ENCODE data around the gene CHI3L1. TPM values are rescaled to one million over a fixed set of nuclear protein-coding genes. Genes with fewer than 3 reads are reported as not detected.

The CHI3L1 gene
- total RNA-seq, 1 donor from 2014 or later: not detected

DNA sequence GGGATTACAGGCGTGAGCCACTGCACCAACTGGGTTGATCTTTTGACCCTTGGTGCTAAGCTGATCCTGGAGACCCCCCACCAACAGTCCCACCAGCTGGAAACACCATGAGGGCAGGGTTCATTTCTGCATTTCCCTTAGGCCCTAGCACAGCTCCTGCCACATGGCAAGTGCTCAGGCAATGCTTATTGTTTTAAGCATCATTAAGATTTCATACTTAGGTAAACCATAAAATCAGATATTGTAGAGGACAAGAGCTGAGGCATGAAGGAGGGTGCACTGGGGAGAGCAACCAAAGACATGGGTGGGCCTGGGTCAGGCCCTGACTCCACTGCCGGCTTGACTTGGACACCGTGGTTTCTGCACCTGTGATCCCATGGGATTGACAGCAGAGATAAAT, 25.3 kb upstream of the CHI3L1 start:
- no peaks in the 10 kb centered on the region for H3K36me3 Mint-ChIP-seq (ENCODE audit: low read depth)
- H3K27ac Mint-ChIP-seq (ENCODE audit: unreplicated experiment): no peak overlapping the region
- TF ChIP-seq, protein P1, sequence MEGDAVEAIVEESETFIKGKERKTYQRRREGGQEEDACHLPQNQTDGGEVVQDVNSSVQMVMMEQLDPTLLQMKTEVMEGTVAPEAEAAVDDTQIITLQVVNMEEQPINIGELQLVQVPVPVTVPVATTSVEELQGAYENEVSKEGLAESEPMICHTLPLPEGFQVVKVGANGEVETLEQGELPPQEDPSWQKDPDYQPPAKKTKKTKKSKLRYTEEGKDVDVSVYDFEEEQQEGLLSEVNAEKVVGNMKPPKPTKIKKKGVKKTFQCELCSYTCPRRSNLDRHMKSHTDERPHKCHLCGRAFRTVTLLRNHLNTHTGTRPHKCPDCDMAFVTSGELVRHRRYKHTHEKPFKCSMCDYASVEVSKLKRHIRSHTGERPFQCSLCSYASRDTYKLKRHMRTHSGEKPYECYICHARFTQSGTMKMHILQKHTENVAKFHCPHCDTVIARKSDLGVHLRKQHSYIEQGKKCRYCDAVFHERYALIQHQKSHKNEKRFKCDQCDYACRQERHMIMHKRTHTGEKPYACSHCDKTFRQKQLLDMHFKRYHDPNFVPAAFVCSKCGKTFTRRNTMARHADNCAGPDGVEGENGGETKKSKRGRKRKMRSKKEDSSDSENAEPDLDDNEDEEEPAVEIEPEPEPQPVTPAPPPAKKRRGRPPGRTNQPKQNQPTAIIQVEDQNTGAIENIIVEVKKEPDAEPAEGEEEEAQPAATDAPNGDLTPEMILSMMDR (IDR thresholded peaks at IDR 0.05): no peak
- H3K9me3 Mint-ChIP-seq (ENCODE audit: low read depth): peaks cover 3% of the 10 kb centered on the region
- DNase-seq (ENCODE audit: low spot score): no peak
- H3K4me1 Mint-ChIP-seq (ENCODE audit: low read depth): no peaks in the 10 kb centered on the region
- no peak overlapping the region for H3K4me3 Mint-ChIP-seq (ENCODE audit: unreplicated experiment)
- peaks cover 29% of the 10 kb centered on the region for H3K27me3 Mint-ChIP-seq (ENCODE audit: low read depth)

DNA sequence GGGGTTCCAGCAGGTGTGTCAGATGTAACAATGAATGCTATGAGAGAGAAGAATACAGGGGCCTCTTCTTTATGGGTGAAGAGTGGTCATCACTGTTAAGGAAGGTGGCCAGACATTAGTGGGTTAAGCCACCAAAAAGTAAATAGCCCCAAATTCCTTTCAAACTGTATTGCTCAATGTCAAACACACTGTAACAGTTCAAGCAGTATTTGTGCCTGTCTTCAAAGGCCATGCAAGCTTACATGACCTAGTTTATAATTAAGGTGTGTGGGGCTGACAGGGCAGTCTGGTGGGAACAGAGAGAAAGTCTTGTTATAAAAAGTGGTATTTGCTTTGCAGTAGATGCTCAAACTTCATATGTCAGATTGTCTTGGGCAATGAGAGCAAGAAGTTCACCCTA, 24.5 kb upstream of the CHI3L1 start:
- no peak for DNase-seq (ENCODE audit: low spot score)
- TF ChIP-seq, protein P1 (IDR thresholded peaks at IDR 0.05): no peak
- H3K4me1 Mint-ChIP-seq (ENCODE audit: low read depth): peaks cover 7% of the 10 kb centered on the region
- H3K4me3 Mint-ChIP-seq (ENCODE audit: unreplicated experiment): no peak overlapping the region
- peaks cover 24% of the 10 kb centered on the region for H3K27me3 Mint-ChIP-seq (ENCODE audit: low read depth)
- H3K36me3 Mint-ChIP-seq (ENCODE audit: low read depth): no peaks in the 10 kb centered on the region
- peaks cover 3% of the 10 kb centered on the region for H3K9me3 Mint-ChIP-seq (ENCODE audit: low read depth)
- H3K27ac Mint-ChIP-seq (ENCODE audit: unreplicated experiment): no peak overlapping the region

DNA sequence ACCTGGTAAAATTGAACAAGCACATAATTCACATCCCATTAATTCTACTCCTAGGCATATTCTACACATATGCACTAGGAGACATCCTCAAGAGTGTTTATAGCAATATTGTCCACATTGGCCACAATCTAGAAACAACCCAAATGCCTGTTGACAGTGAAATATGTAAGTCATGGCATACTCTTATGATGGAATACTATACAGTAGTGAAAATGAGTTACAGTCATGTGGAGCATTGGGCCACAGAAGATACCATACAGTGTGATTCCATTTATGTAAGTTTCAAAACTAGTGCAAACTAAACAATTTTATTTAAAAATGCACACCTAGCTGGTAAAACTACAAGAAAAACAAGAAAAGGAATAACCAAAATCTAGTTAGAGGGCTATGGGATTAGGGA, 23.8 kb upstream of the CHI3L1 start:
- Mint-ChIP-seq H3K27ac (ENCODE audit: unreplicated experiment) (no peak overlapping the region), H3K27me3 (ENCODE audit: low read depth) (peaks cover 23% of the 10 kb centered on the region), H3K4me3 (ENCODE audit: unreplicated experiment) (no peak overlapping the region), H3K4me1 (ENCODE audit: low read depth) (peaks cover 7% of the 10 kb centered on the region), H3K36me3 (ENCODE audit: low read depth) (no peaks in the 10 kb centered on the region), H3K9me3 (ENCODE audit: low read depth) (peaks cover 3% of the 10 kb centered on the region)
- TF ChIP-seq, protein P1 (IDR thresholded peaks at IDR 0.05): no peak
- no peak for DNase-seq (ENCODE audit: low spot score)

DNA sequence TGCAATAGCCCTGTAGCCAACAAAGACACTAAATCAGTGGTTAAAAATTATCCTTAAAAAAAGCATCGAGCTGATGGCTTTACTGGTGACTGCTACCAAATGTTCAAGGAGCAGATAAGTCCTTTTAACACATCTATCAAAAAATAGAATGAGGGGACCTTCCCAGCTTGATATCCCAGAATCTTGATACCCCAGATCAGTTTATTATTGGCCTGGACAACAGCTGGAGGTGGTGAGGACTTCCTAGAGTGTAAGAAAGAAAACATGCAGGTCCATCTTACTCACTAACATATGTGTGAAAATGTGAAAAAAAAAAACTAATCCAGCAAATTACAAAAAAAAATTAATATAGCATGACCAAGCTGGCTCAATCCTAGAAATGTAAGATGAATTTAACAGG, 21.7 kb upstream of the CHI3L1 start:
- Mint-ChIP-seq H3K36me3 (ENCODE audit: low read depth) (peaks cover 1% of the 10 kb centered on the region), H3K4me3 (ENCODE audit: unreplicated experiment) (no peak overlapping the region), H3K9me3 (ENCODE audit: low read depth) (peaks cover 3% of the 10 kb centered on the region), H3K27me3 (ENCODE audit: low read depth) (peaks cover 16% of the 10 kb centered on the region), H3K27ac (ENCODE audit: unreplicated experiment) (no peak overlapping the region), H3K4me1 (ENCODE audit: low read depth) (peaks cover 7% of the 10 kb centered on the region)
- TF ChIP-seq, protein P1 (IDR thresholded peaks at IDR 0.05): no peak
- no peak for DNase-seq (ENCODE audit: low spot score)

DNA sequence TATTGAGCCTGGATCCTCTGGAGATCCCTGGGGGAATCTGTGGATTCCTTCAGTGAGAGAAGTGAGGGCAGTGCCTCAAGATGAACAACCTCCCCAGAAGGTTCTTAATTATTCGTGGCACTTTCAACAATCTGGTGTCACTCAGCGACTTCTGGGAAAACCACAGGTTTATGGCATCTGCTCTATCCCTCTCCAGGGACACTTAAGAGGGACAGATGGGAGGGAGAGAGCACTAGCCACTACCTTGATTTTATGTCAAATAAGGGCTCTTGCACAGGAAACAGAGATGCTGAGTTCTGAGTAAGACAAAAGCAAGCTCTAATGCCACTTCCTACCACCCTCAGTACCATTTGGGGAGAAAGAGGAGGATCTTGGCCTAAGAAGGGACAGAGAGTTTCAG, 21.2 kb upstream of the CHI3L1 start:
- peaks cover 1% of the 10 kb centered on the region for H3K36me3 Mint-ChIP-seq (ENCODE audit: low read depth)
- peaks cover 7% of the 10 kb centered on the region for H3K4me1 Mint-ChIP-seq (ENCODE audit: low read depth)
- no peak for DNase-seq (ENCODE audit: low spot score)
- H3K27ac Mint-ChIP-seq (ENCODE audit: unreplicated experiment): no peak overlapping the region
- H3K9me3 Mint-ChIP-seq (ENCODE audit: low read depth): peaks cover 3% of the 10 kb centered on the region
- peaks cover 11% of the 10 kb centered on the region for H3K27me3 Mint-ChIP-seq (ENCODE audit: low read depth)
- TF ChIP-seq, protein P1 (IDR thresholded peaks at IDR 0.05): no peak
- no peak overlapping the region for H3K4me3 Mint-ChIP-seq (ENCODE audit: unreplicated experiment)
